ENCODE data around the gene MMP11. TPM values are rescaled to one million over a fixed set of nuclear protein-coding genes. Genes with fewer than 3 reads are reported as not detected.
A peak's percentile ranks its signal among the peaks of the same experiment; 100 is the strongest.

The MMP11 gene
- total and polyA plus RNA-seq, 2 of the 13 experiments (the other 11 are each of a cell fraction or from before 2014, with no cell fraction given) = 8.9 to 28.6 TPM

DNA sequence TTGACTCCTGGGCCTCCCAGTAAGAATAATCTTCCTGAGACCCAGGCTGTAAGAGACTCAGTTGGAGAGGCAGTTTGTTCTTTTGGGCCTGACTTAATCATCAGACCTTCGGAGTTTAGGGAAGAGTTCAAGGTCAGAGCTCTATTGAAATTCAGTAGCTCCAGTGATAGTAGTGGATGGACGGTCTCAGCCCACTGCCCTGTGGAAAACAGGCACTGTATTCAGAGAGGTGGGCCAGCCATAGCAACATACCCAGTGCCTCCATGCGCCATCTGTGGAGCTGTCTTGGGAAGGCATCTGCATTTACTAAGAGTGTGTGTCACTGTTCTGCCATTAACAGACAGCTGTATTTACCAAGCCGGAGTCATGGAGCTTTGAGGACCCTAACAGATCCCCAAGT, 17.0 kb downstream of the MMP11 start (continued):
- TF ChIP-seq FOXJ3 (CRISPR knock-in tag; IDR thresholded peaks at IDR 0.05; ENCODE audit: borderline replicate concordance) (0 out of 2 replicates have a peak, but pooled peaks have one; percentile 16), ZSCAN30 (CRISPR knock-in tag; IDR thresholded peaks at IDR 0.05) (no peak), ISL2 (CRISPR knock-in tag; IDR thresholded peaks at IDR 0.05) (peak; percentile 28; the same call in 1 of the 2 replicates), MYNN (CRISPR knock-in tag; IDR thresholded peaks at IDR 0.05; ENCODE audit: low read depth) (no peak), SRSF4 (IDR thresholded peaks at IDR 0.05; ENCODE audit: low read depth, low read length, poor library complexity, severe bottlenecking) (no peak), SP4 (CRISPR knock-in tag; IDR thresholded peaks at IDR 0.05) (no peak), GATA4 (IDR thresholded peaks at IDR 0.05; ENCODE audit: borderline replicate concordance, low read depth) (no peak), FOSL2 (CRISPR knock-in tag; IDR thresholded peaks at IDR 0.05) (0 out of 2 replicates have a peak, but pooled peaks have one; percentile 25), ZNF326 (CRISPR knock-in tag; IDR thresholded peaks at IDR 0.05; ENCODE audit: borderline replicate concordance) (no peak), PHF8 (CRISPR knock-in tag; IDR thresholded peaks at IDR 0.05) (no peak), MEIS2 (CRISPR knock-in tag; IDR thresholded peaks at IDR 0.05) (no peak), U2AF2 (IDR thresholded peaks at IDR 0.05; ENCODE audit: low read depth, low read length) (no peak), NCOR1 (IDR thresholded peaks at IDR 0.05; ENCODE audit: borderline replicate concordance, low read length) (no peak), ZNF556 (CRISPR knock-in tag; IDR thresholded peaks at IDR 0.05; ENCODE audit: borderline replicate concordance) (no peak), ZBTB38 (CRISPR knock-in tag; IDR thresholded peaks at IDR 0.05) (no peak), ARHGAP35 (CRISPR knock-in tag; IDR thresholded peaks at IDR 0.05; ENCODE audit: borderline replicate concordance) (no peak), ZNF616 (CRISPR knock-in tag; IDR thresholded peaks at IDR 0.05; ENCODE audit: low read depth) (no peak), YEATS4 (CRISPR knock-in tag; IDR thresholded peaks at IDR 0.05; ENCODE audit: borderline replicate concordance) (no peak), ZNF138 (CRISPR knock-in tag; IDR thresholded peaks at IDR 0.05; ENCODE audit: low read depth) (no peak)
- TF ChIP-seq, protein P1, sequence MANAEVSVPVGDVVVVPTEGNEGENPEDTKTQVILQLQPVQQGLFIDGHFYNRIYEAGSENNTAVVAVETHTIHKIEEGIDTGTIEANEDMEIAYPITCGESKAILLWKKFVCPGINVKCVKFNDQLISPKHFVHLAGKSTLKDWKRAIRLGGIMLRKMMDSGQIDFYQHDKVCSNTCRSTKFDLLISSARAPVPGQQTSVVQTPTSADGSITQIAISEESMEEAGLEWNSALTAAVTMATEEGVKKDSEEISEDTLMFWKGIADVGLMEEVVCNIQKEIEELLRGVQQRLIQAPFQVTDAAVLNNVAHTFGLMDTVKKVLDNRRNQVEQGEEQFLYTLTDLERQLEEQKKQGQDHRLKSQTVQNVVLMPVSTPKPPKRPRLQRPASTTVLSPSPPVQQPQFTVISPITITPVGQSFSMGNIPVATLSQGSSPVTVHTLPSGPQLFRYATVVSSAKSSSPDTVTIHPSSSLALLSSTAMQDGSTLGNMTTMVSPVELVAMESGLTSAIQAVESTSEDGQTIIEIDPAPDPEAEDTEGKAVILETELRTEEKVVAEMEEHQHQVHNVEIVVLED (CRISPR knock-in tag; IDR thresholded peaks at IDR 0.05; ENCODE audit: borderline replicate concordance) = no peak; the same call in 1 of the 2 replicates
- TF ChIP-seq, protein P2, sequence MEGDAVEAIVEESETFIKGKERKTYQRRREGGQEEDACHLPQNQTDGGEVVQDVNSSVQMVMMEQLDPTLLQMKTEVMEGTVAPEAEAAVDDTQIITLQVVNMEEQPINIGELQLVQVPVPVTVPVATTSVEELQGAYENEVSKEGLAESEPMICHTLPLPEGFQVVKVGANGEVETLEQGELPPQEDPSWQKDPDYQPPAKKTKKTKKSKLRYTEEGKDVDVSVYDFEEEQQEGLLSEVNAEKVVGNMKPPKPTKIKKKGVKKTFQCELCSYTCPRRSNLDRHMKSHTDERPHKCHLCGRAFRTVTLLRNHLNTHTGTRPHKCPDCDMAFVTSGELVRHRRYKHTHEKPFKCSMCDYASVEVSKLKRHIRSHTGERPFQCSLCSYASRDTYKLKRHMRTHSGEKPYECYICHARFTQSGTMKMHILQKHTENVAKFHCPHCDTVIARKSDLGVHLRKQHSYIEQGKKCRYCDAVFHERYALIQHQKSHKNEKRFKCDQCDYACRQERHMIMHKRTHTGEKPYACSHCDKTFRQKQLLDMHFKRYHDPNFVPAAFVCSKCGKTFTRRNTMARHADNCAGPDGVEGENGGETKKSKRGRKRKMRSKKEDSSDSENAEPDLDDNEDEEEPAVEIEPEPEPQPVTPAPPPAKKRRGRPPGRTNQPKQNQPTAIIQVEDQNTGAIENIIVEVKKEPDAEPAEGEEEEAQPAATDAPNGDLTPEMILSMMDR (CRISPR knock-in tag; IDR thresholded peaks at IDR 0.05) = peak; percentile 72
- TF ChIP-seq, protein P3, sequence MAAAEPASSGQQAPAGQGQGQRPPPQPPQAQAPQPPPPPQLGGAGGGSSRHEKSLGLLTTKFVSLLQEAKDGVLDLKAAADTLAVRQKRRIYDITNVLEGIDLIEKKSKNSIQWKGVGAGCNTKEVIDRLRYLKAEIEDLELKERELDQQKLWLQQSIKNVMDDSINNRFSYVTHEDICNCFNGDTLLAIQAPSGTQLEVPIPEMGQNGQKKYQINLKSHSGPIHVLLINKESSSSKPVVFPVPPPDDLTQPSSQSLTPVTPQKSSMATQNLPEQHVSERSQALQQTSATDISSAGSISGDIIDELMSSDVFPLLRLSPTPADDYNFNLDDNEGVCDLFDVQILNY (CRISPR knock-in tag; conservative IDR thresholded peaks at IDR 0.05) = no peak
- TF ChIP-seq, protein P4, sequence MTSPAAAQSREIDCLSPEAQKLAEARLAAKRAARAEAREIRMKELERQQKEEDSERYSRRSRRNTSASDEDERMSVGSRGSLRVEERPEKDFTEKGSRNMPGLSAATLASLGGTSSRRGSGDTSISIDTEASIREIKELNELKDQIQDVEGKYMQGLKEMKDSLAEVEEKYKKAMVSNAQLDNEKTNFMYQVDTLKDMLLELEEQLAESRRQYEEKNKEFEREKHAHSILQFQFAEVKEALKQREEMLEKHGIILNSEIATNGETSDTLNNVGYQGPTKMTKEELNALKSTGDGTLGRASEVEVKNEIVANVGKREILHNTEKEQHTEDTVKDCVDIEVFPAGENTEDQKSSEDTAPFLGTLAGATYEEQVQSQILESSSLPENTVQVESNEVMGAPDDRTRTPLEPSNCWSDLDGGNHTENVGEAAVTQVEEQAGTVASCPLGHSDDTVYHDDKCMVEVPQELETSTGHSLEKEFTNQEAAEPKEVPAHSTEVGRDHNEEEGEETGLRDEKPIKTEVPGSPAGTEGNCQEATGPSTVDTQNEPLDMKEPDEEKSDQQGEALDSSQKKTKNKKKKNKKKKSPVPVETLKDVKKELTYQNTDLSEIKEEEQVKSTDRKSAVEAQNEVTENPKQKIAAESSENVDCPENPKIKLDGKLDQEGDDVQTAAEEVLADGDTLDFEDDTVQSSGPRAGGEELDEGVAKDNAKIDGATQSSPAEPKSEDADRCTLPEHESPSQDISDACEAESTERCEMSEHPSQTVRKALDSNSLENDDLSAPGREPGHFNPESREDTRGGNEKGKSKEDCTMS (CRISPR knock-in tag; conservative IDR thresholded peaks at IDR 0.05) = no peak
